K562 (cell line): ENCODE measurements around the gene RDH14. TPM values are rescaled to one million over a fixed set of nuclear protein-coding genes. Genes with fewer than 3 reads are reported as not detected.

ENCODE experiments used
- ATAC-seq: fragments of 200-7000 bp; cut with Tn5 transposase; 3 replicates; pipeline ENCODE4 v1.9.1; 2020; ENCODE audit warnings: moderate library complexity
- BruUV-seq: library from RNA; stranded (reverse); fragments of 400-500 nt; replicated peaks from 2 replicates; lab custom pipeline; 2021; lab: Mats Ljungman, UMichigan
- CTCF ChIA-PET: fragments of 300-600 bp; formaldehyde crosslinking; extraction: SDS; loops from one replicate; lab custom pipeline; 2021; ENCODE audit warnings: low intra/inter-chr PET ratio; lab: Yijun Ruan, JAX
- POLR2A ChIA-PET: fragments of 300-600, 350-650 bp; sonication (Branson Sonifier 250); formaldehyde crosslinking; extraction: SDS; loops from one replicate; lab custom pipeline; 2021; ENCODE audit warnings: antibody characterized with exemption, inconsistent platforms; lab: Yijun Ruan, JAX
- DNase-seq, 4 experiments: peaks; one replicate each; pipeline versions ENCODE4 v3.0.0 to v3.0.0-alpha.2; 2011 to 2018; ENCODE audit warnings: low spot score in 3 of 4, mixed read lengths in 3 of 4; ENCODE audit errors: extremely low read depth in 1 of 4
- FAIRE-seq: peaks from 2 replicates; lab custom pipeline; 2011; peaks lifted over from hg19 to GRCh38; lab: Jason Lieb, UNC
- H2AFZ ChIP-seq: 2 replicates; pipeline ENCODE4 v1.6.0; 2011; ENCODE audit warnings: low read depth, low read length, control low read depth, inconsistent platforms
- H3K27ac ChIP-seq: fragments of 200-600 bp; 3 replicates; pipeline ENCODE4 v1.8.0; 2011; ENCODE audit warnings: low read depth, mild to moderate bottlenecking, control low read depth, inconsistent platforms, low read length, moderate library complexity, mixed read lengths; ENCODE audit errors: extremely low read depth
- H3K27me3 ChIP-seq, 2 experiments: fragments of 300-600 bp in 1 of 2; 2 replicates in 1 of 2; 3 replicates in 1 of 2; pipeline versions ENCODE4 v1.6.0 to v1.8.0; 2011; ENCODE audit warnings: inconsistent platforms in 2 of 2, low read length in 2 of 2, mild to moderate bottlenecking in 1 of 2, mixed read lengths in 1 of 2, moderate library complexity in 1 of 2; ENCODE audit not compliant: control insufficient read depth in 2 of 2, insufficient read depth in 2 of 2
- H3K36me3 ChIP-seq: fragments of 300-600 bp; 3 replicates; pipeline ENCODE4 v1.8.0; 2011; ENCODE audit warnings: mild to moderate bottlenecking, low read length, inconsistent platforms; ENCODE audit not compliant: control insufficient read depth, insufficient read depth
- H3K4me1 ChIP-seq, 2 experiments: fragments of 200-600 bp in 1 of 2; replicated peaks in 1 of 2; 2 replicates in 1 of 2; 3 replicates in 1 of 2; pipeline versions ENCODE4 v1.5.1 to v1.8.0; 2011; ENCODE audit warnings: inconsistent platforms in 2 of 2, low read length in 2 of 2, mild to moderate bottlenecking in 1 of 2, mixed read lengths in 1 of 2, moderate library complexity in 1 of 2; ENCODE audit not compliant: control insufficient read depth in 2 of 2, insufficient read depth in 2 of 2
- H3K4me2 ChIP-seq: 2 replicates; pipeline ENCODE4 v1.6.1; 2011; ENCODE audit warnings: low read length, control low read depth, inconsistent platforms, mixed read lengths; ENCODE audit not compliant: insufficient read depth
- H3K4me3 ChIP-seq: fragments of 200-600 bp; sonication (generic), shearing (Covaris generic); 2 replicates; pipeline ENCODE4 v1.5.1; 2016; ENCODE audit warnings: control low read depth, inconsistent platforms
- H3K79me2 ChIP-seq: fragments of 200-600 bp; 3 replicates; pipeline ENCODE4 v1.8.0; 2011; ENCODE audit warnings: low read length, inconsistent platforms; ENCODE audit not compliant: control insufficient read depth, insufficient read depth
- H3K9ac ChIP-seq, 2 experiments: 2 replicates each; pipeline versions ENCODE4 v1.6.0 to v1.6.1; 2011; ENCODE audit warnings: low read depth in 2 of 2, low read length in 2 of 2, control low read depth in 1 of 2, inconsistent platforms in 1 of 2, mild to moderate bottlenecking in 1 of 2, mixed read lengths in 1 of 2; ENCODE audit not compliant: insufficient read depth in 1 of 2
- H3K9me1 ChIP-seq: one replicate; pipeline ENCODE4 v1.6.0; 2011; ENCODE audit warnings: inconsistent platforms, mild to moderate bottlenecking, low read length, moderate library complexity; ENCODE audit not compliant: control insufficient read depth, insufficient read depth
- H3K9me3 ChIP-seq: replicated peaks from 2 replicates; pipeline ENCODE4 v1.5.1; 2011; ENCODE audit warnings: low read depth, low read length, inconsistent platforms; ENCODE audit not compliant: control insufficient read depth, insufficient read depth
- H4K20me1 ChIP-seq: replicated peaks from 2 replicates; pipeline ENCODE4 v1.6.1; 2011; ENCODE audit warnings: low read length, inconsistent platforms, mixed read lengths; ENCODE audit not compliant: control insufficient read depth, insufficient read depth
- EHMT2 ChIP-seq: fragments of 450-650 bp; IDR thresholded peaks from 2 replicates; pipeline ENCODE4 v1.6.1; 2018; ENCODE audit warnings: antibody characterized with exemption
- HDAC2 ChIP-seq: fragments of 450-650 bp; IDR thresholded peaks from 2 replicates; pipeline ENCODE4 v1.6.1; 2016; ENCODE audit warnings: mild to moderate bottlenecking
- KLF6 ChIP-seq: fragments of 250-450 bp; sonication (Bioruptor Pico); IDR thresholded peaks from 2 replicates; pipeline ENCODE4 v1.4.0; 2020; ENCODE audit warnings: mild to moderate bottlenecking, moderate library complexity, borderline replicate concordance
- MCM2 ChIP-seq: fragments of 450-650 bp; IDR thresholded peaks from 2 replicates; pipeline ENCODE4 v1.6.1; 2017; ENCODE audit warnings: low read depth, mild to moderate bottlenecking
- SAFB ChIP-seq: fragments of 200-400 bp; formaldehyde crosslinking; IDR thresholded peaks from 2 replicates; pipeline ENCODE4 v1.6.1; 2017; ENCODE audit warnings: low read depth, low read length, borderline replicate concordance
- TAF15 ChIP-seq: fragments of 200-400 bp; formaldehyde crosslinking; IDR thresholded peaks from 2 replicates; pipeline ENCODE4 v1.6.1; 2017; ENCODE audit warnings: mild to moderate bottlenecking, low read depth, low read length, moderate library complexity
- ZBTB1 ChIP-seq: sonication (generic); formaldehyde crosslinking; IDR thresholded peaks from 2 replicates; pipeline ENCODE4 v1.8.1; 2023; ENCODE audit warnings: missing genetic modification reagents, low read depth, mild to moderate bottlenecking, borderline replicate concordance
- ZNF133 ChIP-seq: fragments of 250-450 bp; sonication (Bioruptor Pico); IDR thresholded peaks from 2 replicates; pipeline ENCODE4 v1.4.0; 2020; ENCODE audit warnings: mild to moderate bottlenecking
- ZNF431 ChIP-seq: sonication (generic); formaldehyde crosslinking; IDR thresholded peaks from 2 replicates; pipeline ENCODE4 v1.8.0; 2022; ENCODE audit warnings: mild to moderate bottlenecking, missing genetic modification reagents
- ZNF57 ChIP-seq: fragments of 450-650 bp; formaldehyde crosslinking; IDR thresholded peaks from 2 replicates; pipeline ENCODE4 v1.4.0; 2020; ENCODE audit warnings: mild to moderate bottlenecking, moderate library complexity
- in situ Hi-C: fragments of 300-500 bp; cut with MboI; formaldehyde crosslinking; loops from 4 replicates; pipeline ENCODE4 v1.15.0; 2018; ENCODE audit warnings: inconsistent platforms, mixed read lengths
- intact Hi-C: fragments of 100-400 bp; cut with micrococcal nuclease; formaldehyde crosslinking; loops from 2 replicates; pipeline ENCODE4 v1.14.2; 2022
- polyA plus RNA-seq, 8 experiments: library from polyadenylated mRNA; depleted of rRNA in 4 of 8; stranded (reverse) in 5 of 8; unstranded in 3 of 8; fragments of >200 nt; fragmentation: Nextera tagmentation in 2 of 8; fragmentation: Illumina TruSeq in 1 of 8; extraction: Ambion mirVana in 2 of 8; extraction: Trizol in 1 of 8; gene quantifications; 2 replicates each; pipeline versions ENCODE4 v1.2.1 to v1.2.3, GENCODE V29; 2011 to 2014; ENCODE audit warnings: inconsistent platforms in 1 of 8, missing spikeins in 1 of 8
- total RNA-seq, 7 experiments: library from RNA; depleted of rRNA in 6 of 7; stranded (reverse); fragments of >200 nt in 6 of 7; fragmentation: Illumina TruSeq in 2 of 7; extraction: Trizol in 2 of 7; gene quantifications; 2 replicates each; pipeline versions ENCODE4 v1.2.1 to v1.2.3, GENCODE V29; 2011 to 2021; ENCODE audit warnings: low replicate concordance in 1 of 7

RDH14 gene
- total and polyA plus RNA-seq, 9 of the 15 experiments (the other 6 are each of a cell fraction or from before 2014, with no cell fraction given), result 6.7 to 26.2 (median 20.9) TPM

GRCh38 chr2:18578033-18578432 lies 17.6 kb upstream of the RDH14 start:
- Histone ChIP-seq H3K4me2 (no peak overlapping the region), H3K79me2 (no peaks in the 10 kb centered on the region), H2AFZ (no peak overlapping the region), H3K9me3 (no peaks in the 10 kb centered on the region), H3K9ac (no peak overlapping the region), H3K36me3 (no peaks in the 10 kb centered on the region), H3K27ac (no peak overlapping the region), H4K20me1 (no peaks in the 10 kb centered on the region), H3K4me1 (no peaks in the 10 kb centered on the region), H3K9me1 (no peaks in the 10 kb centered on the region), H3K27me3 (no peaks in the 10 kb centered on the region), H3K4me3 (no peak overlapping the region)
- ChIA-PET POLR2A (no interaction called here), CTCF (no interaction called here)
- no peak for DNase-seq
- no peak for ATAC-seq
- no TSS peak for BruUV-seq
- TF ChIP-seq TAF15 (no peak), KLF6 (CRISPR knock-in tag) (no peak), SAFB (no peak), HDAC2 (no peak), EHMT2 (no peak), ZBTB1 (CRISPR knock-in tag) (no peak), ZNF431 (CRISPR knock-in tag) (no peak), MCM2 (no peak), ZNF57 (CRISPR knock-in tag) (no peak), ZNF133 (no peak)
- no peak for FAIRE-seq
- in situ Hi-C loops (no loop called here), intact Hi-C loops (no loop called here)
